HepG2 (cell line): Measurements from ENCODE around the gene LRRC51.

ENCODE experiments used
- FOSL2 ChIP-seq: sonication (generic); formaldehyde crosslinking; IDR thresholded peaks from 2 replicates; pipeline ENCODE4 v1.4.0; 2020; ENCODE audit warnings: missing genetic modification reagents
- MTF1 ChIP-seq: sonication (generic); formaldehyde crosslinking; IDR thresholded peaks from 2 replicates; pipeline ENCODE4 v1.5.0; 2020; ENCODE audit warnings: missing genetic modification reagents
- NFKBIZ ChIP-seq: IDR thresholded peaks from 2 replicates; pipeline ENCODE4 v1.6.1; 2018; ENCODE audit warnings: missing genetic modification reagents, missing compliant biosample characterization
- SCMH1 ChIP-seq: sonication (generic); formaldehyde crosslinking; IDR thresholded peaks from 2 replicates; pipeline ENCODE4 v1.9.0; 2021; ENCODE audit warnings: missing genetic modification reagents, mild to moderate bottlenecking, borderline replicate concordance
- ZNF138 ChIP-seq: sonication (generic); formaldehyde crosslinking; IDR thresholded peaks from 2 replicates; pipeline ENCODE4 v1.5.0; 2020; ENCODE audit warnings: mild to moderate bottlenecking, low read depth, missing genetic modification reagents
- ZNF224 ChIP-seq: sonication (generic); formaldehyde crosslinking; IDR thresholded peaks from 2 replicates; pipeline ENCODE4 v1.5.0; 2020; ENCODE audit warnings: mild to moderate bottlenecking, missing genetic modification reagents
- ZNF367 ChIP-seq: sonication (generic); formaldehyde crosslinking; IDR thresholded peaks from 2 replicates; pipeline ENCODE4 v1.4.0; 2020; ENCODE audit warnings: missing genetic modification reagents, borderline replicate concordance
- ZNF747 ChIP-seq: sonication (generic); formaldehyde crosslinking; IDR thresholded peaks from 2 replicates; pipeline ENCODE4 v1.8.1; 2023; ENCODE audit warnings: missing genetic modification reagents, mild to moderate bottlenecking, borderline replicate concordance
- TF ChIP-seq, protein P1 (sequence below): sonication (generic); formaldehyde crosslinking; IDR thresholded peaks from 2 replicates; pipeline ENCODE4 v1.5.0; 2020; ENCODE audit warnings: mild to moderate bottlenecking, missing genetic modification reagents, moderate library complexity
- TF ChIP-seq, protein P2 (sequence below): sonication (generic); formaldehyde crosslinking; IDR thresholded peaks from 2 replicates; pipeline ENCODE4 v1.4.0; 2020; ENCODE audit warnings: missing genetic modification reagents

DNA sequence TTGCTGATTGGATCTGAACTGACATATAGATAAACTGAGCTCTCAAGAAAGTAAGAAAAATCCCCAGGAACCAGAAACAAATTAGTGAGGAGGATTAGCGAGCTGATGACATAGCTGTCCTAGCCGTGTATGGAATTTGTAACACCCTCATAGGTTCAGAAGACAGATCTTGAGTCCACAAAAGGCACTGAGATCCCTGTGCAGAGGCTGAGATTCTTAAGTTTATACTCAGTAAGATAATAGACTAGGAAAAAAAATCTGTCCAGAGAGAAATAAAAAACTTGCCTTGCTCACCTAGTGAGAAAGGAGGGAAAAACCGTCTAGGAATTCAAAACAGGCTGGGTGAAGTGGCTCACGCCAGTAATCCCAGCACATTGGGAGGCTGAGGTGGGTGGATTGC is 4.9 kb upstream of the LRRC51 start:
- TF ChIP-seq ZNF367 (CRISPR knock-in tag) (no peak), ZNF224 (no peak), ZNF747 (no peak), FOSL2 (CRISPR knock-in tag) (no peak), SCMH1 (CRISPR knock-in tag) (no peak), MTF1 (no peak), NFKBIZ (CRISPR knock-in tag) (no peak), ZNF138 (CRISPR knock-in tag) (no peak)
- TF ChIP-seq, protein P1, sequence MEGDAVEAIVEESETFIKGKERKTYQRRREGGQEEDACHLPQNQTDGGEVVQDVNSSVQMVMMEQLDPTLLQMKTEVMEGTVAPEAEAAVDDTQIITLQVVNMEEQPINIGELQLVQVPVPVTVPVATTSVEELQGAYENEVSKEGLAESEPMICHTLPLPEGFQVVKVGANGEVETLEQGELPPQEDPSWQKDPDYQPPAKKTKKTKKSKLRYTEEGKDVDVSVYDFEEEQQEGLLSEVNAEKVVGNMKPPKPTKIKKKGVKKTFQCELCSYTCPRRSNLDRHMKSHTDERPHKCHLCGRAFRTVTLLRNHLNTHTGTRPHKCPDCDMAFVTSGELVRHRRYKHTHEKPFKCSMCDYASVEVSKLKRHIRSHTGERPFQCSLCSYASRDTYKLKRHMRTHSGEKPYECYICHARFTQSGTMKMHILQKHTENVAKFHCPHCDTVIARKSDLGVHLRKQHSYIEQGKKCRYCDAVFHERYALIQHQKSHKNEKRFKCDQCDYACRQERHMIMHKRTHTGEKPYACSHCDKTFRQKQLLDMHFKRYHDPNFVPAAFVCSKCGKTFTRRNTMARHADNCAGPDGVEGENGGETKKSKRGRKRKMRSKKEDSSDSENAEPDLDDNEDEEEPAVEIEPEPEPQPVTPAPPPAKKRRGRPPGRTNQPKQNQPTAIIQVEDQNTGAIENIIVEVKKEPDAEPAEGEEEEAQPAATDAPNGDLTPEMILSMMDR: no peak
- TF ChIP-seq, protein P2, sequence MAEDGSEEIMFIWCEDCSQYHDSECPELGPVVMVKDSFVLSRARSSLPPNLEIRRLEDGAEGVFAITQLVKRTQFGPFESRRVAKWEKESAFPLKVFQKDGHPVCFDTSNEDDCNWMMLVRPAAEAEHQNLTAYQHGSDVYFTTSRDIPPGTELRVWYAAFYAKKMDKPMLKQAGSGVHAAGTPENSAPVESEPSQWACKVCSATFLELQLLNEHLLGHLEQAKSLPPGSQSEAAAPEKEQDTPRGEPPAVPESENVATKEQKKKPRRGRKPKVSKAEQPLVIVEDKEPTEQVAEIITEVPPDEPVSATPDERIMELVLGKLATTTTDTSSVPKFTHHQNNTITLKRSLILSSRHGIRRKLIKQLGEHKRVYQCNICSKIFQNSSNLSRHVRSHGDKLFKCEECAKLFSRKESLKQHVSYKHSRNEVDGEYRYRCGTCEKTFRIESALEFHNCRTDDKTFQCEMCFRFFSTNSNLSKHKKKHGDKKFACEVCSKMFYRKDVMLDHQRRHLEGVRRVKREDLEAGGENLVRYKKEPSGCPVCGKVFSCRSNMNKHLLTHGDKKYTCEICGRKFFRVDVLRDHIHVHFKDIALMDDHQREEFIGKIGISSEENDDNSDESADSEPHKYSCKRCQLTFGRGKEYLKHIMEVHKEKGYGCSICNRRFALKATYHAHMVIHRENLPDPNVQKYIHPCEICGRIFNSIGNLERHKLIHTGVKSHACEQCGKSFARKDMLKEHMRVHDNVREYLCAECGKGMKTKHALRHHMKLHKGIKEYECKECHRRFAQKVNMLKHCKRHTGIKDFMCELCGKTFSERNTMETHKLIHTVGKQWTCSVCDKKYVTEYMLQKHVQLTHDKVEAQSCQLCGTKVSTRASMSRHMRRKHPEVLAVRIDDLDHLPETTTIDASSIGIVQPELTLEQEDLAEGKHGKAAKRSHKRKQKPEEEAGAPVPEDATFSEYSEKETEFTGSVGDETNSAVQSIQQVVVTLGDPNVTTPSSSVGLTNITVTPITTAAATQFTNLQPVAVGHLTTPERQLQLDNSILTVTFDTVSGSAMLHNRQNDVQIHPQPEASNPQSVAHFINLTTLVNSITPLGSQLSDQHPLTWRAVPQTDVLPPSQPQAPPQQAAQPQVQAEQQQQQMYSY (CRISPR knock-in tag): no peak
